SK-N-DZ (cell line): Measurements from ENCODE around the gene NEGR1.

ENCODE experiments used
- DNase-seq: peaks from one replicate; pipeline ENCODE4 v3.0.0-alpha.2; 2015; ENCODE audit warnings: low spot score

NEGR1 gene

DNA sequence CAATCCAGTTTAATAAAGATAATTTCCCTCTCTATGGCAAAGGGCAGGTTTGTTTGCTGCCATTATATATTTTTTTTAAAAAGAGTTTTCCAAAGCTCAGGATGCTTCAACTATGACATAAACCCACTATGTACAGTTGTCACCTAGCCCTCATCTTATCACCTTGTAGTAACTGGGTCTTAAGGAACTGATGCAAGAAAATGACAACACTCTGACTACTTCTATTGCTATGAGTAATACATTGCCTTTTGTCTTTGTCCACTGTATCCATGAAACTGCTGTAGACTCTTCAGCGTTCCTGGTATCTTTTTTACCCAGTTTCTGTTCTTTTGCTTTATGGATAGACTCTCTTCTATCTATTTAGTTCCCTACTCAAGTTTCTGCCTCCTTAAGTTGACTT lies 586.5 kb downstream of the NEGR1 start:
- DNase-seq: no peak

DNA sequence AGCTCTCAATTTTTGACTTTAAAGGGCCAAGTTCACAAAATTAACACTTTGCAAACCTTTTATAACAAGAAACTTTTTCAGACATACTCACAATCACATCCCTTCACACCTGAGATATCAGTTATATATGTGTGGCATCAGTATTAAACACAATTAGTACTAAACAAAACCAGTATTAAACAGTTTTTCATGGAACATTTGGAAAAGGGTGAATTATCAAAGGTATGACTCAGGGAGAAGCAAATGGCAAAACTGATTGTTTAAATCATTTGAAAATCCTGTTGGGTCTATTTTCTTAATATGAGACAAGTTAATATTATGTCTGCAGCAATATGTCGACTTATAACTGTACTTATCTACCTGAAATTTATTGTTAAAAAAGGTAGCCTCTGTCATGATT lies 587.3 kb downstream of the NEGR1 start:
- no peak for DNase-seq

DNA sequence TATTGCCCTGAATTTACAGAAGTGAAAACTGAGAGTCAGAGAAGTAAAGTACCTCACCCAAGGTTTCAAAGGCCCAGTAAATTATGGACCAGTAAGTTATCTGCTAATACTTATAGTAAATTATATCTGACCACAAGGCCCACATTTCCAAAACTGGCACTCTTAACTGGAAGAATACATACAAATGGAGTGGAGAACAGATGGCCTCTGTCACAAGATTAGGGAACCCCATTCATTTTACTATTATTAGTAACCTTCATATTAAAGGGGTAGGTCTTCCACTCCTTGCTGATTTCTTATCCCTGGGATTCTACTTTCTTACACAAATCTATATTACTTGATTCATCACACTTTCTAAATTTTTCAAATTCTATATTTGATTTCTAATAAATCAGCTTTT lies 588.8 kb downstream of the NEGR1 start:
- DNase-seq: no peak

DNA sequence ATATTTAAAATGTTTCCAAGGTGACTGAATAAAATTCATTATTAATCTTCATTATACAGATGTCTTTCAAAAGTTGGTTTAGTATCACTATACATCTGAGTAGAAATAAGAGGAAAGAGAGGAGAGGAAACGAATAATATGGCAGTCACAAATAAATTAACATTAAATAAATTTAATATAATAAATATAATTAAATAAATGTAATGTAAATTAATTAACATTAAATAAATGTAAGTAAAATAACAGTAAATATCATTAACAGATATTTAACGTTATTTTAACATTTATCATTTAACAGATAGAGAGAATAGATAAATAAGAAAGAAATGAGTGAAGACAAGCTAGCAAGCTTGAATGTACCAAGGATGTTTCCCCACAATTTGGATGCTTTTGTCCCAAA lies 592.7 kb downstream of the NEGR1 start:
- no peak for DNase-seq

DNA sequence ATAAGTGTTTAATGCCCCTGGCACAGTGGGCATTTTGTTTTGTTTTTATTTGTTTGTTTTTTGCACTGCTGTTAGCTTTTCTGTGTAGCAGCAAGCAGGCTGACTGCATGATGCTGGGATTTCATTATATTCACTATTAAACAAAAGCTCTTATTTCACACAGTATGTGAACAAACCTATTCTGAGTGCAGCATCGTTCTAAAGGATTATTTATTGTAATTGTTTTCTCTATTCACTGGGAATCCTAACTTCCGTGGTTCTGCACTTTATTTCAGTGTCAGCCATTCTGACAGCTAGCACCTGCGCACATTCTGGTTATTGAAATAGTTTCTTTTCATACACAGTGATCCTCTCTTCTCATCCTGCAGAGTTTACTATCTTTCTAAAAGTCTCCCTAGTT lies 595.0 kb downstream of the NEGR1 start:
- no peak for DNase-seq

DNA sequence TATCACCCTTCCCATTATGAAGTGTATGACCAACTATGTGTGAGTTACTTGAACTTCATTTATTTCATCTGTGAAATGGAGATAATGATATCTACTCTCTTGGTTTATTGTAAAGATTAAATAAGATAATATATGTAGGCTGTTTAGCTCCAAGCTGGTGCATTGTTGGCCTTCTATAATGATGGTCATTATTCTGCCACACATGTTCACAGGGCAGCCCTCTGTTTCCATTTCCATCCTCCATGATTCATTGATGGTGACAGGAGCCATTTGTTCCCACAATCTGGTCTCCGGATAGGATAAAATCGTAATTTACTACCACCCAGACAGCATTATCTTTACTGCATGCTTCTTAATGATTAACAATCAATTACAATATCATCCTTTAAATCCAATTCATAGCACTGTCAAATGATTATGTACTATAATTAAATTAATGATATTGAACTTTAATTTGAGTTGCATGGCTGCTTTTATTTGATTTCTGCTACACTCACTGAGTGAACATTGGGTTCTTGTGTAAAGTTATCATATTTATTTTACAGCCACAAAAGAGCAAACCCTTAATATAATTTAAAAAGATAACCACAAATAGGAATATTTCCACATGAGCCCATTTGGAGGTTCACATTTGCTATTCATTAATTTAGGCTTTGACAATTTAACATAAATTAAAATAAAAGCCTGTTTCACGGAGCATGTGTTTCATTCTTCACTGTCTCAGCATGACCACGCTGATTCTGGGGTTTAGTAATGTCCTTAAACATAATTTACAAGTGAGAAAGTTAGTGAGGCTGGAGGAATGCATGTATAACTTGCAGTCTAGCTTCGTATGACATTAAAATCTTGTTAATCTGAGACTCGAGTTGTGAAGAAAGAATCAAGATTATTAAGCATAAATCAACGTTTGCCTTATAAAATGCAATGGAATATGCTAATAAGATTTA lies 605.1 kb downstream of the NEGR1 start:
- no peak for DNase-seq

DNA sequence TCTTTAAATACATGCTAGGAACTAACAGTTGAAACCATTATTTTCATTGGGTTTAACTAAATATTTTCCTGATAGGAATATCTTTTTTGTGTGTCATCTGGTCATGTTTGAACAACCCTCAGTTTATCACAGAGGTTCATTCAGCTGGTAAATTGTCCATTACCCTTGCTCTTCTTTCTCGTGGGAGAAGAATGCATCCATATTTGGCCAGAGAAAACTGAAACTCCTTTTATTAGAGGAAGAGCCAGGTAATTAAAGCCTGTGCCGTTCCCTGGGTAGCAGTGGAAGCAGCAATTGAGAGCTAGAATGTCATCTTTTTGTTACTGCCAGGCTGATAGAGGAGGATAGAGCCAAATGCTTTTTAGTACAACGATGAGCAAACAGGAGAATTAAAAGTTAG lies 614.3 kb downstream of the NEGR1 start:
- no peak for DNase-seq

DNA sequence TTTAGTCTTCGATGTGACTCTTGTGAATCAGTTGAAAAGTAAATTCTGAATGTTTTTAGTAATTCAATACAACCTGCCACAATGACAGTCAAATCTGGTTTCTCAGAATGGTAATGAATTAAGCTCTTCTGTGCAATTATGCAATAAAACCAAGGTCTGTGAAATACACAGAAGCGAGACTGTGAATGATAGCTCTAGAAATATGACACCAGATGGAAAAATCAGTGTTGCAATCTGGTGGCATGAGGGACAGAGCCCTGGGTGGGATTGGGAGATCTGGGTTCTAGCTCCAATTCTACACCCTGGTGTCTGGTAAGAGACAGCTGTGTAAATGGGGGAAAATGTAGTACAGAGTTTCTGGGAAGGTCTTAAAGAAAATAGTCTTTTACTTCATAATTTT lies 615.1 kb downstream of the NEGR1 start:
- peak; percentile 43 for DNase-seq

DNA sequence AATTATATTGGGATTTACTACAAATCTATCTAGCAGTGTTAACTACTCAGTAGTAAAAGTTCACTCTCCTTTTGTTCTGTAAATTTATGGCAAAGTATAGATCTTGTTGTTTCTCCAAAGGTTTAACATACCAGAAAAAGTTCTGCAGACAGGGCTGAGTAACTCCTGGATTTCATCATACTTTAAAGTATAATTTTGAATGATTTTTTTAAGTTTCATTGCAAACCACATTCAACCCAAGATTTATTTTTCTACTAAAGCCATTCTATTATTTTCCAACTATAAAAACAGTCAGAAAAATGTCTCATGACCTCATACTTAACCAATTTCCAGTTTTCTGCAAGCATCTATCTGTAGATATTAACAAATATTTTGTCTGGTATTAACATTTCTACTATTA lies 615.7 kb downstream of the NEGR1 start:
- DNase-seq: no peak

DNA sequence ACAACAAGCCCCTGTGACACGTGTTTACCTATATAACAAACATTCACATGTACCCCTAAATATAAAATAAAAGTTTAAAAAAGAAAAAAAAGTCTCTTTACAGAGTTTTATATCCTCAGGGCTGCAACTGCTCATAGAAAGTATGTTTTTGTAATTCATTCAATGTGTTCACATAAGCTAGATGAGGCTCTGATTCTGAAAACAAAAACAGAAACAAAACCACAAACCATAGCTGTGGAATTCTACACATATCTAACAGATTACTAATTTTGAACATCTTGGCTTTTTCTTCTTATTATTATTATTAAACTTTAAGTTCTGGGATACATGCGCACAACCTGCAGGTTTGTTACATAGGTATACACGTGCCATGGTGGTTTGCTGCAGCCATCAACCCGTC lies 621.9 kb downstream of the NEGR1 start:
- DNase-seq: no peak

DNA sequence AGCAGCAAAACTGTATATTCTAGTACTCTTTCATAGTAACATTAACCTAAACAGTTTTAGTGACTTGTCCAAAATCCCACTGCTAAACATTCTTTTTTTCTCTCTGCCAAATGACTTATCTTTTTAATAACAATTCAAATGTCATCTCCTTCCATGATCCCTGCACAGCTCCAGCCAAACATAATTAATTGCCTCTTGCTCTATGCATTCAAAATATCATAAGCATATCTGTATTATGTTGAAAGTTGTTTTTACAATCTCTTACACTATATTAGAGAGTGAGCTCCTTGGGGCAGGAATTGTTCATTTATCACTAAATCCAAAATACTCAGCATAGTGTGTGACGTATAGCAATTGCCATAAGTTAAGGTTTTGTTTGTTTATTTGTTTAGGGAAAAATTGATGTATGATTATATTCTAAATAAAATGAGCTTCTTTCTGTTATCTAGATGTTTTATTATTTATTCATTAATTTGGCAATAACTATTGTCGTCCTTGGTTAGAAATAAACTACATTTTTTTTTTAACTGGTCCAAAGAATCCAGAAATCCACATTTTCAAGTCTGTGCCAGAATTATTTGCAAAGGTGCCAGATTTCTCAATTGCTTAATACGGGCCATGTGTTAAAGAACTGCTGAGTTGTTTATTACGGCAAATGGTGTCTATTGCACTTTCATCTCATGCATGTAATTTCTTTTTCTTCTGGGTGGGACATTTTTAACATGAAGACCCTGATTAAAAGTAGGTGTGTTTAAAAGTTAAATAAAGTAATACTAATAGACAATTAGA lies 624.3 kb downstream of the NEGR1 start:
- DNase-seq: no peak

DNA sequence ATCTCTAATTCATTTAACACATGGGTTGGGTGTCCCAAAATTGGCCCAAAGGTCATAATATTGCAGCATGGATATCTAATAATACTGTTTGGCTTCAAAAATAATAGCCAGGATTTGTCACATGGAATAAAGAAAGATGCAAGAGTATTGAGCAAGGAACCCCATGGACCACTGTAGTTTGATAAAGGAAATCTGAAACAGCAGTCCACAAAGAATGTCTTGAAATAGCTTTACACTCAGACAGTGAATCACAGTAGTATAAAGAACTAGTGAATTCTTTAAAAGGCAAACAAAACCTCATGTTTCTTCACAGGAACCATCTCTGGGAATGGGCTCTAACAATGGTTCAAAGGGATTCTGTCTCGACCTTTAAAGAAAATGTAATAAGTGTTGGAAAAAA lies 625.4 kb downstream of the NEGR1 start:
- DNase-seq: no peak

DNA sequence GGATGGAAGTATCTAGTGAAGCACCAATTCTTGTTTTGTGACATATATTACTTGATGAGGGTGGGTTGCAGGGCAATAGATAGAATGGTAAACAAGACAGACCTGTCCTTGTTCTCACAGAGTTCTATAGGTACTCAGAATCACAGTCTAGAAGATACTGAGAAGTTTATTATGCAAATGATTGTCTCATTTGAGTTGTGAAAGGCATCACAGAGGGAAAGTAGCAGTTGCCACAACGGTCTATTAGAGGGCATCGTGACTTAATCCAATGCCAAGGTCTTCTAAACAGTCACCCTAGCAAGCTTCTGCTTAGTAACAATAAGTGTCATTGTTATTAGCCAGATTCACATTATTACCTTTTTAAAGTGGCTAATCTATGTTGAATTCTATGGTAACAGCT lies 626.7 kb downstream of the NEGR1 start:
- no peak for DNase-seq

DNA sequence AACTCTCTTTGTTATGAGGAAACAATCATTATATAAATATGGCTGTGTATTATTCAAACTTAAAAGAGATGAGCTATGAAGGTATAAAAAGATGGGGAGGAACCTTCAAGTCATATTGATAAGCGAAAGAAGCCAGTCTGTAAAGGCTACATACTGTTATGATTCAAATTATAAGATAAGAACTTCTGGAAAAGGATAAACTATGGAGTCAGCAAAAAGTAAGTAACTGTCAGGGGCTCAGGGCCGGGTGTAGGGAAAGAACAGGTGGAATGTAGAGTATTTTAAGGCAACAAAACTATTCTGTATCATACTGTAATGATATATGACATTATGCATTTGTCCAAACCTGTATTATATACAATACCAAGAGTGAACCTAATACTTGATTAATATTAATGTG lies 628.4 kb downstream of the NEGR1 start:
- DNase-seq: no peak

DNA sequence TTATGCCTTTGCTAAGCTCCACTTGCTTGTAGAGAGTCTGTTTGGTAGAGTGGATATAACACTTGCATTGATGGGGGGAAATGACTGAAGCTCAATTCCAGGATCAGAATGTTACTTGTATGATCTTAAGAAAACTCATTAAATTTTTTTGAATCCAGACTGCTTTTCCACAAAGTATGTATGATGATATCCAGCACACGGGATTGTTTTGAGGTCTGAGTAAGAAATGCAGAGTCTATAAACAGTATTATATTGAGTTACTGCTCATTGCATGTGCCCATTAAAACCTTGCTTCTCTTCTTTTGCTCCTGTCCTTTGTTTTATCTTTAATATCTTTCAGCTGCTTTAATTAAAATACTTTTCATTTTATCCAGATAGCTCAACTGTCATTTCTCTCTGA lies 631.1 kb downstream of the NEGR1 start:
- no peak for DNase-seq

DNA sequence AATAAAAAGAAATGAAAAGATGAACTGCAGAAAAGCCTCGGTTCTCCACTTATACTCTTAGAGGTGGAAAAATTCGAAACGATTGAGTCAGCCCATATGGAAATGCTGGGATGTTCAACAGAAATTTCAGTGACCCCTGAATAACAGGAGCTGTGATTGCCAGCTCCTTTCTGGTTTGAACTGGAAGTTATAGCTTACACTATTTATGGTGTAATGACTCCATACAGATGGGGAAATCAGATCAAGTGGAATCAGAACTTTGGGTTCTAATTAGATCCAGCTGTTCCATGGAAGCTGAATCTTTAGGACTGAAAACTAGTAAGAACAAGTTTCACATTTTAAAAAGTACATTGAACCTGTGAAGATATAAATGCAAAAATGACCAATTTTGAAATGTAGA lies 632.2 kb downstream of the NEGR1 start:
- DNase-seq: no peak

DNA sequence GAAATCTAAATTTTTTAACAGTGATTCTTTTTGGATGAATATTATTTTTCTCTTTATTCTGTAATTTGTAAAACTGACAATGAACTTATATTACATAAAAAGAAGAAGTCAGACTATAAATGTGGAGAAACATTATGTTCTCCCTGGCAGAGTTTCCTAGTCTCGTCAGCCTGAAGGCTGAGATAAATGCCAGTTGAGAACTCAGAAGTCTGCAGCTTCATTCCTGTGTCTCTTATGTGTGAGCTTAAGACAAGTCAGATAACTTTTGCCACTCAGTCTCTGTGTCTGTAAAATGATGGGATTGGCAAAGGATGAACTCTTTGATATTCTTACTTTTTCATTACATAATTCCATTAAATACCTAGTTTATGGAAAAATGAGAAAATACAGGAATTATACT lies 632.7 kb downstream of the NEGR1 start:
- DNase-seq: no peak

DNA sequence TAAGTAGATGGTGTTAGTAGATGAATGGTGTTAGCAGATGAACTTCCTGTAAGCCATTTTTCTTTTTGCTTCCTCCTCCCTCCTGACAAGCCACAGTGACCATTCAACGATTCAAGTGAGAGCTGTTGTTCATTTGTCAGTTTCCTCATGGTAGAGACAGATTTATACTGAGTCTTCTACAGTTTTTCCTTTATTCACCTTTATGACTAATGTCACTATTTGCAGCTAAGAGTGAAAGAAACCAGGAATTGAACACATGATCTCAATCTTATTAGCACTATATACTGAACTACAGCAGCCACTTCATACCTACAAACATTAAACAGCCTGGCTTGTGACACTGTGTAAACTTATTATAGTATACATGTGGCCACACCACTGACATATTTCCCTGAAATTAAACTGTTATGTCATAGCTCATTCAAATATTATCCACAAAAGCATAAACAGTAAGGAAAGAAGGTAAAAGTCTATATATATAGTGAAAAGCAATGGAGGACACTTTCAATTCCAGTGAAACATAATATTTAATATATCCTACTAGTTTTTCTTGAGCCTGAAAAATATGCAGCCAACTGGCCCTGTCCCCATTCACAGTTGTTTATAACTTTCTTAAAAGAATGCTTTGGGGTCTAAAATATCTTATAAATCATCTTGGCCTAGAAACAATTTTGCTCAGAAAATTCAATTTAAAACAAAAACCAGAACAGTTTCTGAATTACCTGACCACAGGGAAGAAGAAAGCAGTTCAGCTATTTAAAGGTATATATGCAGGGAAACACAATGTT lies 634.6 kb downstream of the NEGR1 start:
- DNase-seq: no peak

DNA sequence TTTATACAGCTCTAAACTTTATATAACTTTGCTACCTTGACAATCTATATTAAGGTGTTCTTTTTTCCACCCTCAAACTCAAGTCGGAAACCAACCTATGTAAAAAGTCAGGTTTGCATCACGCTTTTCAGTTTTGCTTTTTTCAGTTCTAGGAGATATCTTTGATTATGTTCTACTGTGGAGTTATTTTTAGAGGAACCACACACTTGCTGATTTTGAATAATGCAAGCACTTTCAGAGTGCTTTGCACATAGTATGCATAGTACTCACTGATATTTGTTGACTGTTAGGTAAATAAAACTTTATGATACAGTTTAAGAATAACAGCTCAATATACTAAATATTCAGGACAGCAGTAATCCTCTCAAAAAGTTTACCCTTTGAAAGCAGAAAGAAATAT lies 637.3 kb downstream of the NEGR1 start:
- no peak for DNase-seq

DNA sequence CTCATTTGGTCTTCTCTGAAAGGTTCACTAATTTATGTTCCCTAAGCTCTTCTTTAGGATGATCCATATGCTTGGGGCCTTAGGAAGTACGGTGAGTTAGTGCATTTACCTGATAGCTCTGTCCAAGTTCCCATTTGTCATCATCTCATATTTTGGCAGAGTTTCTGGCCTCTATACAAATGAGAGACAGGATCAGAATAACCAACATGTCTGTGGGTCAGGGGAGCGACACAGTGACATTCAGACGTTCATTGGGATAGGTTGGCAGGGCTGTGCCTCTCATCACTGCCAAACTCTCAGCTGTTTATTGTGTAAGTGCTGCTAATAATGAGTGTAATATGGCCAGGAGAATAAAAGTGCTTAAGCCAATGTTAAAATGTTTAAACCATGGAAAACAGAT lies 640.4 kb downstream of the NEGR1 start:
- DNase-seq: no peak

DNA sequence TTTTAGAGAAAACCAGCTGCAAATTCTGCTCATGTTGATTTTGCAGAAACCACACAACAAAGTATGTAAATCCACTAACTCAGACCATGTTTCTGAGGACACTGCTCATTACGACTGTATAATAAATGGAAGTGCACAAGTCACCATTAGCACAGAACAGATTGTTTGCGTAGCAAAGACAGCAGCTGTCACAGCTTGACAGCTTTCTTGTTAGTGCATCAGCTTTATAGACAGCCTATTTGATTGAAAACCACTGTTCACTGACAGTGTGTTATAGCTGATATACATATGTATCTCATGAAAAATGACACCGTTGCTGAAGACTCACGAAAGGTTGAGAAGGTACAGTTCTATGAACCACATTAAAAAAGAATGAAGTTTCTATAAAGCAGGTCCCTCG lies 641.3 kb downstream of the NEGR1 start:
- DNase-seq: no peak

DNA sequence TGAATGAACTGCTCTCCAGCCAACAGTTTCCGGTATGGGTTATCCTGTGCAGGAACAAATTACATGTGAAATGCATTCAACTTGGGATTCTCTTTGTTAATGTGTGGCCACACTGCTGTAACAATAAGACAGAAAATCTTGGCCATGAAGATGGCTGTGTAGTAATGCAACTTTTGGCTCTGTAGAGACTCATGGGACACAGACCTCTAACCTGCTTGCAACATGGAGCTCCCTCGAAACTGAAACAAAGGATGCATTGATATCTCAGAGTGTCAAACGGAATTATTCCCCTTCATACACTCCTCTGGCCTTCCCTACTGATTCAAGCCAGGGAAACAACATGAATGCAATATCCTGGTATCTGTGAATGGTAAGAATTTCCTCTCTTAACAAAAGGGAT lies 642.2 kb downstream of the NEGR1 start:
- DNase-seq: no peak
